Measurements from ENCODE around the gene DPH7.

DPH7 gene

DNA sequence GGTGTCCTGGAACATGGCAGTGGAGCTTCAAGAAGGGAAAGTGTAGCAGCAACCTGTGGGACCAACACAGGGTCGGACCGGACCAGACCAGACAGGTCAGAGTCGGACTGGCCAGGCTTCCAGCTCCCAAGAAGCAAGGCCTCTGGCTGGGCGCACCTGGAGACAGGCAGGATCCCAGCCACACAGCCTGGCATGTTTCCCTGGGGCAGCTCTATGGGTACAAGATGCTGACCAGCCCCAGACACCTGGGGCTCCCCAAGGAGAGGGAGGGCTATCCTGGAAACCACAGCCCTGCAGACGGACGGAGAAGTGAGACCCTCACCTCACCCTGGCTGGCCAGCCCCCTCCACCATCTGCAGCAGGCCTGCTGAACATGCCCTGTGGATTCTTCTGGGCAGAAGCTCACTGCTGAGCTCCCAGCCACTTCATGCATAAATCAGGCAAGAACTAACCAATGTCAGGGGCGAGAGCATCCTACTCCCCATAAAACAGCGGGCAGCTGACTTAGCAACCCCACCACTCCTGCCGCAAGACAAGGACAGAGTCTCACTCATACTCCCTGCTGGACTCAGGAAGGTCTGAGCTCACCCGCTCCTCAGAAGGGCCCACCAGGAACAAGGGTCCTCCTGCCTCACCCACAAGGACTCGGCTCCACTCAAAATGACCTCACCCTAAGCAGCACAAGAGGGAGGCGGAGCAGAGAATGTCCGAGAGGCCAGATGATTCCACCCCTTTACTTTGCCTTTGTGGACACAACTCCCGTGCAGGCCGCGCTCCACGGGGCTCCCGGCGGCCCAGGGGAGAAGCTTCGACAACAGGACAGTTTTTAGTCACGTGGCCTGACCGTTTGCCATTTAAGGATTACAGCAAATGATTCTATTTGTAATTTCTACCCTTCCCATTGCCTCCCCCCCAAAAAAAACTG, 2.9 kb upstream of the DPH7 start:
- no peaks in the 10 kb centered on the region for H3K27me3 ChIP-seq
- H3K4me2 ChIP-seq: no peak overlapping the region
- H3K4me1 ChIP-seq: peaks cover 14 to 21% (median 19%) of the 10 kb centered on the region in 10 experiments
- TF ChIP-seq Cebpa-rat (IDR thresholded peaks at IDR 0.05): no peak
- H3K9ac ChIP-seq: peak overlapping the region in 4 of 11 experiments; percentile 4 to 33 (median 9); a peak in 4 of 22 replicates
- no peaks in the 10 kb centered on the region for H3K9me3 ChIP-seq (replicated peaks in 1 of 11)
- H3K4me3 ChIP-seq: no peak overlapping the region
- no peak overlapping the region for H3K27ac ChIP-seq
- peaks cover 54 to 79% (median 69%) of the 10 kb centered on the region in 11 experiments for H3K36me3 ChIP-seq
- H4K20me1 ChIP-seq: peaks cover 0 to 92% (median 73%) of the 10 kb centered on the region in 11 experiments; a peak in 20 of 22 replicates

DNA sequence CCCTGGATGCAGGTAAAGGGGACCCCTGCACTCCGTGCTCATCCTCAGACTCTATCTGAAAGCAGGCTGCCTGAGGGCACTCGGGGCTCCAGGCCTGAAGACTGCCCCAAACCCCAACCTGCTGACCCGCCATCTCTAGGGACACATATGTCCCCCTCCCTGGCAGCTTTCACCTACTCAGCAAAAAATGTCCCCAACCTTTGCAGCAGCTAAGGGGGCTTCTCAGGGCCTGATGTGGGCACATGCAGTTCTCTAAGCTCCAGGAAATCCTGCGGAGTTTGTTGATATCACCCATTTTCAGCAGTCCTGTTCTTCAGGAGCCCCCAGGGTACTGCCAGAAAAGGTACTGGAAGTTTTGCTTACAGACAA, 2.2 kb upstream of the DPH7 start:
- TF ChIP-seq Cebpa-rat (IDR thresholded peaks at IDR 0.05): no peak
- Histone ChIP-seq H3K4me3 (no peak overlapping the region), H3K27ac (no peak overlapping the region)

DNA sequence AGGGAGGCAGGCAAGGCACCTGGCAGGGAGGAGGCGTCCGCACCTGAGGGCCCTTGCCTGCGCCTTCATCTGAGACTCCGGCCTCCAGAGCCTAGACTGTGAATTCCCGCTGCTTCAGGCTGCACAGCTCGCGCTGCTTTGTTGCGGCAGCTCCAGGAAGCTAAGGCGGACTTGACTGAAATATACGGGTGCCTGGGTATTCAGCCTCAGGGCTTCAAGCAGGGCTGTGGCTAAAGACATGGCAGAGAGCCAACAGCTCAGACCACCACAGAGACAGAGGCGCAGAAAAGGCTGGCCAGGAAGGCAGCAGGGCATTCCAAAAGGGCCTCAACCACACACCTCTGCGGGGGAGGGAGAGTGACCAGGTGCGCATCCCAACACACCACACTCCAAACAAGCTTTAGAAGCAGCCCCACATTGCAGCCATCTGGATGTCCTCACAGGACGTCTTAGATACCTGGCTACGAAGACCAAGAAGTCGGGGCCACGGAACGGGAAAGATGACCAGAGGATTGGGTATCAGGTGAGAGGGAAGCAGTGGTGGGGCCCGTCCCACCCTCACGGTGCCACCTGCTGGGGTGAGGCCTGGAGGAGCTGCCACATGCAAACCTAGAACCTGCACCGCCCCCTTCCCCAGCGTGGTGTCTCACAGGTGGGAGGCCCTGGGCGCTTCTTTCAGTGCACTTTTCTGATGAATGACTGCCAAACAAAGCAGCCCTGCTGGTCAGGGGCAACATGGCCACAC, 1.7 kb upstream of the DPH7 start:
- Histone ChIP-seq H3K4me2 (no peak overlapping the region), H3K4me3 (no peak overlapping the region), H4K20me1 (peaks cover 8 to 92% (median 74%) of the 10 kb centered on the region in 11 experiments; a peak in 20 of 22 replicates), H3K9ac (peak overlapping the region in 2 of 11 experiments; percentile 11 to 13; a peak in 4 of 22 replicates), H3K36me3 (peaks cover 46 to 79% (median 69%) of the 10 kb centered on the region in 11 experiments), H3K27ac (no peak overlapping the region), H3K4me1 (peaks cover 27 to 33% (median 32%) of the 10 kb centered on the region in 10 experiments), H3K9me3 (replicated peaks in 1 of 11) (no peaks in the 10 kb centered on the region), H3K27me3 (no peaks in the 10 kb centered on the region)
- no peak for TF ChIP-seq Cebpa-rat (IDR thresholded peaks at IDR 0.05)

More for the DNA sequence above, 2.2 kb upstream of the DPH7 start:
- Histone ChIP-seq H4K20me1 (peaks cover 3 to 92% (median 74%) of the 10 kb centered on the region in 11 experiments; a peak in 20 of 22 replicates), H3K27me3 (no peaks in the 10 kb centered on the region), H3K9me3 (replicated peaks in 1 of 11) (no peaks in the 10 kb centered on the region), H3K9ac (peak overlapping the region in 3 of 11 experiments; percentile 4 to 33 (median 9); a peak in 4 of 22 replicates), H3K4me2 (no peak overlapping the region), H3K4me1 (peaks cover 21 to 27% (median 26%) of the 10 kb centered on the region in 10 experiments), H3K36me3 (peaks cover 47 to 79% (median 69%) of the 10 kb centered on the region in 11 experiments)

DNA sequence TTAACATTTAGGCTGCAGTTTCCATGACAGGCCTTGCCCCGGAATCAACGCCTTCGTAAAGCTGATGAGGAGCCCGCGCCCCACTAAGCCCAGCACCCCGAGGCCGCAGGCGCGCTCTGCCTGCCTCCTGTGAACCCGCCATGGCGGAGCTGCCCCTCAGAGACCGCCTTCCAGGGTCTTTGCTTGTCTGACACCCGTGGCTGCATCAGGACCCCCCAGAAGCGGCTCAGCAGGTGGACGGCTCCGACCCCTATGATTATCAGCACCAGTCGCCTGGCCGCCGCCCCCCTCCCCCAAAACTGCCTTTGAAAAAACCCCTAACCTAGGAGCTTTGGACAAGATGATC, 507 bp upstream of the DPH7 start:
- H3K9me3 ChIP-seq (replicated peaks in 1 of 11): no peaks in the 10 kb centered on the region
- peak overlapping the region in 6 of 11 experiments; percentile 1 to 90 (median 84); a peak in 4 of 22 replicates for H3K27ac ChIP-seq
- peak overlapping the region in 10 of 11 experiments; percentile 86 to 99 (median 92); a peak in 16 of 22 replicates for H3K9ac ChIP-seq
- H3K27me3 ChIP-seq: no peaks in the 10 kb centered on the region
- TF ChIP-seq Cebpa-rat (IDR thresholded peaks at IDR 0.05): no peak
- H3K4me1 ChIP-seq: peaks cover 36 to 43% (median 37%) of the 10 kb centered on the region in 10 experiments
- peaks cover 11 to 92% (median 74%) of the 10 kb centered on the region in 11 experiments; a peak in 20 of 22 replicates for H4K20me1 ChIP-seq
- H3K4me3 ChIP-seq: peak overlapping the region in 9 of 10 experiments; percentile 73 to 99 (median 99); a peak in 7 of 20 replicates
- peak overlapping the region; percentile 48 to 99 (median 76); a peak in 21 of 22 replicates for H3K4me2 ChIP-seq
- H3K36me3 ChIP-seq: peaks cover 49 to 79% (median 69%) of the 10 kb centered on the region in 11 experiments

DNA sequence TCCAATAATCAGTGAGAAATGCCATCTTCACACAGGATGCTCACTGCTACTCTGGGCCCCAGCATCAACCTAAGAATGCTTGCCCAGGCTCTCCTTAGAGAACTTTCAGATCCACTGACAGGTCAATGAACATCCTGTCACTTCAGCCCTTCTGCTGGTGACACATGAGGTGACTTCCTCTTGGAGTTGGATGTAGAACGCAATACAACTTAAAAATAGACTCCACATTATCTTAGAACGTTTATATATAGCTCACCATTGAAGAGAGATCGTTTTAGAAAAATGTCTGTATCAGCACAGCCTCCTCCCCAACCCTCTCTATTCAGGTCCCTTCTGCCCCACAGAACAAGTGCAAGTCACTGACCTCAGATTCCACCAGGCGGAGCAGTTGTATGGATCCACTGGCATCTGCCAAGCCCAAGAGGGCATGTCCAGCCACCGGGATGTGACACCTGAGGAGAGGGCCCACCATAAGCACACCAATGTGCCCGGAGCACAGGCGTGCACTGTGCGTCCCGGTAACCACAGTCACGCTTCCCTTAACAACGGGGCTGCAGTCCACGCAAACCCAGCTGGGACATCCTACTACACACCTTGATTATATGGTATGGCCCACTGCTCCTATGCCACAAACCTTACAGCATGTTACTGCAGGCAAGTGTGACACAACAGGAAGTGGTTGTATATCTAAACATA, 2.9 kb downstream of the DPH7 start:
- Histone ChIP-seq H3K4me2 (peak overlapping the region; percentile 88 to 99 (median 98)), H3K9me3 (replicated peaks in 1 of 11) (no peaks in the 10 kb centered on the region), H3K36me3 (peaks cover 40 to 78% (median 67%) of the 10 kb centered on the region in 11 experiments), H3K4me3 (peak overlapping the region in 3 of 10 experiments; percentile 4 to 99 (median 10); a peak in 5 of 20 replicates), H3K4me1 (peaks cover 36 to 43% (median 37%) of the 10 kb centered on the region in 10 experiments), H3K9ac (peak overlapping the region; percentile 13 to 99 (median 37); a peak in 16 of 22 replicates), H3K27me3 (no peaks in the 10 kb centered on the region), H3K27ac (peak overlapping the region in 8 of 11 experiments; percentile 13 to 57 (median 39); a peak in 11 of 22 replicates), H4K20me1 (peaks cover 11 to 86% (median 52%) of the 10 kb centered on the region in 11 experiments; a peak in 20 of 22 replicates)
- TF ChIP-seq Cebpa-rat (IDR thresholded peaks at IDR 0.05): no peak

DNA sequence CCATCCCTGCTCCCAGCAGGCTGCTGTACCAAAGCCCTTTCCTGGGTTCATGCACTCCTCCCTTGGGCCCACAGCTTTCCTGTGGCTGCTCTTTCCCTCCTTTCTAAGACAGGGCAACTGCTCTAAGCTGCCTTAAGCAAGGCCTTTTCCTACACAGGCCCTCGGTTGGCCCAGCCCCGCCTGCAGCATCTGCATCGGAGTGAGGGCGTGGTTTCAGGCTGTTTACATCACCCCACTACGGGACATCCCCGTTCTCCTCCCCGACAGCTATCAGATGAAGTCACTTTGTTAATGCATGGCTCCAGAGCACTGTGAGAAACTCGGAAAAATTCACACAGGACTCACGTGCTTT, 3.4 kb downstream of the DPH7 start:
- peak overlapping the region in 1 of 10 experiments; percentile 4; a peak in 1 of 20 replicates for H3K4me3 ChIP-seq
- H3K27me3 ChIP-seq: no peaks in the 10 kb centered on the region
- peaks cover 43 to 78% (median 68%) of the 10 kb centered on the region in 11 experiments for H3K36me3 ChIP-seq
- peaks cover 36 to 43% (median 37%) of the 10 kb centered on the region in 10 experiments for H3K4me1 ChIP-seq
- no peak for TF ChIP-seq Cebpa-rat (IDR thresholded peaks at IDR 0.05)
- H3K9ac ChIP-seq: peak overlapping the region in 10 of 11 experiments; percentile 19 to 99 (median 38); a peak in 14 of 22 replicates
- H3K27ac ChIP-seq: peak overlapping the region in 7 of 11 experiments; percentile 8 to 57 (median 38); a peak in 8 of 22 replicates
- H4K20me1 ChIP-seq: peaks cover 11 to 86% (median 52%) of the 10 kb centered on the region in 11 experiments; a peak in 20 of 22 replicates
- H3K9me3 ChIP-seq (replicated peaks in 1 of 11): no peaks in the 10 kb centered on the region
- H3K4me2 ChIP-seq: peak overlapping the region; percentile 88 to 99 (median 98); a peak in 21 of 22 replicates

DNA sequence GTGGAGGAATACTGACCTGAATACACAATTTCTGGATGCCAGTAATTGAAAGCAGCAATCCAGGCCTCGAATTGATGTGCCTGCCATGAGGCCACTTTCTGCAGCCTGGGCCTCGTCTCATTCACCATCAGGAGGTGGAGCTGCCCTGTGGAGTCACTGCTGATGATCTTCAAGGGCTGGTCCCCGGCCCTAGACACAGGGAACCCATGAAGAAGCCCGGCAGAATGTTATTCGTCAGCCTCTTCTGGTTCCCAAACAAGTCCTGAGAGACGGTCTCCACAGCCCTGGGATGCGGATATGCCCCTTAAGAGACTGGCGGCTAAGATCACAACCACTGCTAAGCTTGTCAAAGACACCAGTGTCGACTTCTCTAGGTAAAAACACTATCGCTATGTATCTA, 4.5 kb downstream of the DPH7 start:
- Histone ChIP-seq H3K36me3 (peaks cover 46 to 75% (median 69%) of the 10 kb centered on the region in 11 experiments), H3K9ac (peak overlapping the region in 2 of 11 experiments; percentile 31 to 86; a peak in 1 of 22 replicates), H3K4me3 (no peak overlapping the region), H3K4me2 (no peak overlapping the region), H3K4me1 (peaks cover 33 to 41% (median 36%) of the 10 kb centered on the region in 10 experiments), H3K27me3 (no peaks in the 10 kb centered on the region), H4K20me1 (peaks cover 11 to 82% (median 52%) of the 10 kb centered on the region in 11 experiments; a peak in 20 of 22 replicates), H3K27ac (no peak overlapping the region), H3K9me3 (replicated peaks in 1 of 11) (no peaks in the 10 kb centered on the region)
- no peak for TF ChIP-seq Cebpa-rat (IDR thresholded peaks at IDR 0.05)

DNA sequence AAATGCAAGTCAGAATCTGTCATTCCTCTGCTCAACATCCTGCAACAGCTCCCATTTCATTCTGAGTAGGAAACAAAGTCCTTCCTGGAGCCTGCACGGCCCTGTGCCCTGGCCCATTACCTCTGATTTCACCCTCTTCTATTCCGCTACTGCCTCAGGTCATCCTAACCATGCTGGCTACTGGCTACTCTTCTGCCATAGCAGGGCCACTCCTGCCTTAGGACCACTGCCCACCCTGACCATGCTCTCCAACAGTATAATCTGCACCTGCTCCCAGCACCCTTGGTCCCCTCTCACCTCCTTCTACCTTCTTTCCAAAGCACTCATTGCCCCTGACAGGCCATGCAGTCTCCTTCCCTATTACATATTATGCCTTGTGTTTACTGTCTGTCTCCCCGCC, 8.2 kb downstream of the DPH7 start:
- Histone ChIP-seq H3K9ac (no peak overlapping the region), H3K9me3 (replicated peaks in 1 of 11) (peaks cover 0 to 8% (median 0%) of the 10 kb centered on the region in 11 experiments; a peak in 3 of 22 replicates), H3K27me3 (no peaks in the 10 kb centered on the region), H3K27ac (no peak overlapping the region), H4K20me1 (peaks cover 5 to 62% (median 28%) of the 10 kb centered on the region in 11 experiments; a peak in 19 of 22 replicates), H3K4me3 (no peak overlapping the region), H3K4me2 (no peak overlapping the region), H3K36me3 (peaks cover 44 to 62% (median 53%) of the 10 kb centered on the region in 11 experiments), H3K4me1 (peaks cover 11 to 17% (median 13%) of the 10 kb centered on the region in 10 experiments)
- no peak for TF ChIP-seq Cebpa-rat (IDR thresholded peaks at IDR 0.05)
